IgD-negative memory B cell (primary cell): Measurements from ENCODE around the gene COBLL1. TPM values are rescaled to one million over a fixed set of nuclear protein-coding genes. Genes with fewer than 3 reads are reported as not detected.

Experiments used
- H3K27ac Mint-ChIP-seq, 3 donors: one replicate each; pipeline ENCODE4 v1.8.0; 2020 to 2022; ENCODE audit warnings: mild to moderate bottlenecking in 3 of 3, mixed read lengths in 3 of 3, moderate library complexity in 1 of 3
- H3K27me3 Mint-ChIP-seq: one replicate; pipeline ENCODE4 v1.8.0; 2021; ENCODE audit warnings: mixed read lengths
- H3K36me3 Mint-ChIP-seq: one replicate; pipeline ENCODE4 v1.8.0; 2020; ENCODE audit warnings: mild to moderate bottlenecking, mixed read lengths
- H3K4me1 Mint-ChIP-seq, 3 donors: one replicate each; pipeline ENCODE4 v1.8.0; 2020 to 2022; ENCODE audit warnings: mixed read lengths in 3 of 3, mild to moderate bottlenecking in 1 of 3
- H3K4me3 Mint-ChIP-seq, 4 donors: one replicate each; pipeline ENCODE4 v1.8.0; 2020 to 2022; ENCODE audit warnings: mild to moderate bottlenecking in 4 of 4, mixed read lengths in 4 of 4, moderate library complexity in 3 of 4
- H3K9me3 Mint-ChIP-seq, 3 donors: one replicate each; pipeline ENCODE4 v1.8.0; 2020 to 2021; ENCODE audit warnings: mixed read lengths in 3 of 3, mild to moderate bottlenecking in 1 of 3
- polyA plus RNA-seq: library from polyadenylated mRNA; unstranded; fragments of 300-500 nt; fragmentation: Illumina TruSeq; gene quantifications from one replicate; pipeline ENCODE4 v1.2.3, GENCODE V29; 2021

COBLL1 gene
- polyA plus RNA-seq = 114 TPM

GRCh38 chr2:164841719-164842623 is at the start of gene COBLL1:
TSS of gene COBLL1 (minus strand) at chr2:164841823. CDS start at chr2:164841196, 627 bp downstream.
- H3K27ac Mint-ChIP-seq = peak within 1 kb of the TSS; percentile 78 to 95 (median 93)
- peaks cover 8 to 19% (median 13%) of the 10 kb centered on the region in 3 donors for H3K4me1 Mint-ChIP-seq
- no peaks in the 10 kb centered on the region for H3K9me3 Mint-ChIP-seq
- no peaks in the 10 kb centered on the region for H3K27me3 Mint-ChIP-seq
- H3K36me3 Mint-ChIP-seq = no peaks in the 10 kb centered on the region
- peak within 1 kb of the TSS; percentile 94 to 99 (median 98) for H3K4me3 Mint-ChIP-seq

GRCh38 chr2:164890544-164890943 is 48.9 kb upstream of the COBLL1 start:
- H3K4me3 Mint-ChIP-seq = peak overlapping the region in 1 of 4 donors; percentile 45
- H3K9me3 Mint-ChIP-seq = no peaks in the 10 kb centered on the region
- H3K27me3 Mint-ChIP-seq = no peaks in the 10 kb centered on the region
- H3K36me3 Mint-ChIP-seq = peaks cover 1% of the 10 kb centered on the region
- H3K27ac Mint-ChIP-seq = no peak overlapping the region
- H3K4me1 Mint-ChIP-seq = no peaks in the 10 kb centered on the region

GRCh38 chr2:164888592-164888991 is 47.0 kb upstream of the COBLL1 start:
- Mint-ChIP-seq H3K27me3 (no peaks in the 10 kb centered on the region), H3K9me3 (no peaks in the 10 kb centered on the region), H3K4me1 (no peaks in the 10 kb centered on the region), H3K27ac (peak overlapping the region in 1 of 3 donors; percentile 57), H3K36me3 (peaks cover 1% of the 10 kb centered on the region), H3K4me3 (no peak overlapping the region)

- H3K27me3 Mint-ChIP-seq = no peaks in the 10 kb centered on the region
- H3K9me3 Mint-ChIP-seq = no peaks in the 10 kb centered on the region
- H3K4me3 Mint-ChIP-seq = no peak overlapping the region
- H3K27ac Mint-ChIP-seq = no peak overlapping the region
- H3K36me3 Mint-ChIP-seq = peaks cover 1% of the 10 kb centered on the region
- H3K4me1 Mint-ChIP-seq = no peaks in the 10 kb centered on the region
Measured at GRCh38 chr2:164887434-164888144, 46.0 kb upstream of the COBLL1 start.

- H3K9me3 Mint-ChIP-seq = no peaks in the 10 kb centered on the region
- no peaks in the 10 kb centered on the region for H3K27me3 Mint-ChIP-seq
- peaks cover 5 to 6% (median 5%) of the 10 kb centered on the region in 3 donors for H3K4me1 Mint-ChIP-seq
- no peak overlapping the region for H3K27ac Mint-ChIP-seq
- no peak overlapping the region for H3K4me3 Mint-ChIP-seq
- no peaks in the 10 kb centered on the region for H3K36me3 Mint-ChIP-seq
Measured at GRCh38 chr2:164882276-164882675, 40.7 kb upstream of the COBLL1 start.

GRCh38 chr2:164881524-164881923 is 39.9 kb upstream of the COBLL1 start:
- H3K27ac Mint-ChIP-seq = no peak overlapping the region

GRCh38 chr2:164879901-164880535 is 38.4 kb upstream of the COBLL1 start:
- H3K9me3 Mint-ChIP-seq = no peaks in the 10 kb centered on the region

More at GRCh38 chr2:164881524-164881923, 39.9 kb upstream of the COBLL1 start:
- no peaks in the 10 kb centered on the region for H3K9me3 Mint-ChIP-seq
- H3K4me3 Mint-ChIP-seq = no peak overlapping the region
- peaks cover 10 to 11% (median 10%) of the 10 kb centered on the region in 3 donors for H3K4me1 Mint-ChIP-seq
- no peaks in the 10 kb centered on the region for H3K36me3 Mint-ChIP-seq
- no peaks in the 10 kb centered on the region for H3K27me3 Mint-ChIP-seq

GRCh38 chr2:164877927-164878326 is 36.3 kb upstream of the COBLL1 start:
- H3K9me3 Mint-ChIP-seq = no peaks in the 10 kb centered on the region
- no peak overlapping the region for H3K27ac Mint-ChIP-seq
- no peaks in the 10 kb centered on the region for H3K27me3 Mint-ChIP-seq

More at GRCh38 chr2:164879901-164880535, 38.4 kb upstream of the COBLL1 start:
- Mint-ChIP-seq H3K36me3 (no peaks in the 10 kb centered on the region), H3K4me3 (no peak overlapping the region), H3K27me3 (no peaks in the 10 kb centered on the region), H3K27ac (no peak overlapping the region), H3K4me1 (peaks cover 10 to 12% (median 10%) of the 10 kb centered on the region in 3 donors)

GRCh38 chr2:164877169-164877568 is 35.5 kb upstream of the COBLL1 start:
- no peaks in the 10 kb centered on the region for H3K36me3 Mint-ChIP-seq
- H3K4me1 Mint-ChIP-seq = peaks cover 10 to 17% (median 10%) of the 10 kb centered on the region in 3 donors
- peak overlapping the region in 2 of 3 donors; percentile 20 to 44 for H3K27ac Mint-ChIP-seq
- H3K9me3 Mint-ChIP-seq = no peaks in the 10 kb centered on the region
- H3K4me3 Mint-ChIP-seq = peak overlapping the region in 2 of 4 donors; percentile 45 to 64
- no peaks in the 10 kb centered on the region for H3K27me3 Mint-ChIP-seq

More at GRCh38 chr2:164877927-164878326, 36.3 kb upstream of the COBLL1 start:
- Mint-ChIP-seq H3K4me3 (no peak overlapping the region), H3K36me3 (no peaks in the 10 kb centered on the region), H3K4me1 (peaks cover 10 to 17% (median 12%) of the 10 kb centered on the region in 3 donors)

- Mint-ChIP-seq H3K4me1 (peaks cover 8 to 17% (median 10%) of the 10 kb centered on the region in 3 donors), H3K27ac (no peak overlapping the region), H3K27me3 (no peaks in the 10 kb centered on the region), H3K4me3 (no peak overlapping the region), H3K9me3 (no peaks in the 10 kb centered on the region), H3K36me3 (no peaks in the 10 kb centered on the region)
Measured at GRCh38 chr2:164875334-164876205, 33.9 kb upstream of the COBLL1 start.

GRCh38 chr2:164873210-164873908 is 31.7 kb upstream of the COBLL1 start:
- no peaks in the 10 kb centered on the region for H3K27me3 Mint-ChIP-seq
- H3K36me3 Mint-ChIP-seq = no peaks in the 10 kb centered on the region
- H3K9me3 Mint-ChIP-seq = no peaks in the 10 kb centered on the region
- no peak overlapping the region for H3K27ac Mint-ChIP-seq
- H3K4me1 Mint-ChIP-seq = peaks cover 9 to 22% (median 16%) of the 10 kb centered on the region in 3 donors
- no peak overlapping the region for H3K4me3 Mint-ChIP-seq

GRCh38 chr2:164871404-164871803 is 29.8 kb upstream of the COBLL1 start:
- Mint-ChIP-seq H3K9me3 (no peaks in the 10 kb centered on the region), H3K27ac (peak overlapping the region in 1 of 3 donors; percentile 37), H3K36me3 (no peaks in the 10 kb centered on the region), H3K4me3 (no peak overlapping the region), H3K4me1 (peaks cover 11 to 25% (median 21%) of the 10 kb centered on the region in 3 donors), H3K27me3 (no peaks in the 10 kb centered on the region)

GRCh38 chr2:164869420-164869772 is 27.8 kb upstream of the COBLL1 start:
- Mint-ChIP-seq H3K27me3 (no peaks in the 10 kb centered on the region), H3K27ac (no peak overlapping the region), H3K4me1 (peaks cover 16 to 29% (median 28%) of the 10 kb centered on the region in 3 donors), H3K4me3 (no peak overlapping the region), H3K36me3 (no peaks in the 10 kb centered on the region), H3K9me3 (no peaks in the 10 kb centered on the region)
